GM12864 (cell line): Measurements from ENCODE around the gene NCMAP.

ENCODE experiments used
- DNase-seq: peaks from one replicate; pipeline ENCODE4 v3.0.0-alpha.2; 2011; ENCODE audit warnings: low read depth
- H3K4me3 ChIP-seq: 2 replicates; pipeline ENCODE4 v1.5.1; 2011; ENCODE audit warnings: mild to moderate bottlenecking, low read depth, low read length, control low read depth
- CTCF ChIP-seq: IDR thresholded peaks from 2 replicates; pipeline ENCODE4 v1.5.1; 2011; ENCODE audit warnings: low read depth, mild to moderate bottlenecking, moderate library complexity, low read length, control low read depth, inconsistent platforms; ENCODE audit errors: missing control alignments

The NCMAP gene

GRCh38 chr1:24620678-24621077 lies 64.8 kb downstream of the NCMAP start:
- no peak for DNase-seq
- no peak overlapping the region for H3K4me3 ChIP-seq
- no peak for TF ChIP-seq CTCF

- no peak overlapping the region for H3K4me3 ChIP-seq
- no peak for TF ChIP-seq CTCF
- DNase-seq, result no peak
These were observed 65.2 kb downstream of the NCMAP start for GRCh38 chr1:24621121-24621520.

GRCh38 chr1:24622218-24622617 lies 66.3 kb downstream of the NCMAP start:
- TF ChIP-seq CTCF, result no peak
- no peak for DNase-seq
- H3K4me3 ChIP-seq, result no peak overlapping the region

DNA sequence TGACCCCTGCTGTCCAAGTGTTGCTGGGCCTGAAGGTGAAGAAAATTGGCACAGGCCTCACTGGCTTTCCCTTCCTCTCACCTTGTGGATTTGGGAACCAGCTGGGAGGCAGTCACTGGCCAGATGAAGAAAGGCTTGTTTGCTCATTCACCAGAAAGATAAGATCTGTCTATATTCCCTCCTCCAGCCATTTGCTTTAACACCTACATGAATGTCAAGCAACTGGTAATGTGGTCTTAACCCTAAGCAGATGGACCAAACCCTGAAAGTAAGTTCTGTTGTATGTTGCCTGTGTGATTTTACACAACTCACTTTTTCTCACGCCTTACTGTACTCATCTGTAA lies 76.9 kb downstream of the NCMAP start:
- no peak for DNase-seq
- no peak for TF ChIP-seq CTCF
- H3K4me3 ChIP-seq, result no peak overlapping the region

DNA sequence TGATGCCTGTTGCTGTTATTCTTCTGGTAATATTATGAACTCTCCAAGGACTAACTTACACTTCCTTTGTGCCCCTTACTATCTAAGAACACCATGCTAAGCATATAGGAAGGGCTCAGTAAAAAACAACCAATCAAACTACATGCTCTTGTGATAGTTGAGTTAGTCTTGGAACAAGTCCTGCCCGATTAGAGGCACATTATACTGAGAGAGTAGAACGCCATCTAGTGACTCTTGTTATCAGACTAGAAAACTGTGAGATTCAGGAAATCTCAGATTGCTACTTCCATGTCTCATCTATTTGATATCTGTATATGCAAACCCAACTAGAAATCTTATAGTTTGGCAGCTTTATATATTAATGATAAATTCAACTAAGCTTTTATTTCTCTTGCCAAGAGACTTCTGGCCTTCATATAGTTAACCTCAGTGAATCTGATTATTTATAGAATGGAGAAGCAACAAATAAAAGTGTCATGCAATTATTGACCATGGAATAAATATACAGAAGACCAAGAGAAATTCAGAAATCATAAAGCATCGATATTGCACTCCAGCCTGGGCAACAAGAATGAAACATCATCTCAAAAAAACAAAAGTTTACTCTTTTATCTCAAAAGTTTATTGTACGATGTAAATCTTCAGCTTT lies 79.4 kb downstream of the NCMAP start:
- no peak overlapping the region for H3K4me3 ChIP-seq
- DNase-seq, result no peak
- peak; percentile 54 for TF ChIP-seq CTCF

DNA sequence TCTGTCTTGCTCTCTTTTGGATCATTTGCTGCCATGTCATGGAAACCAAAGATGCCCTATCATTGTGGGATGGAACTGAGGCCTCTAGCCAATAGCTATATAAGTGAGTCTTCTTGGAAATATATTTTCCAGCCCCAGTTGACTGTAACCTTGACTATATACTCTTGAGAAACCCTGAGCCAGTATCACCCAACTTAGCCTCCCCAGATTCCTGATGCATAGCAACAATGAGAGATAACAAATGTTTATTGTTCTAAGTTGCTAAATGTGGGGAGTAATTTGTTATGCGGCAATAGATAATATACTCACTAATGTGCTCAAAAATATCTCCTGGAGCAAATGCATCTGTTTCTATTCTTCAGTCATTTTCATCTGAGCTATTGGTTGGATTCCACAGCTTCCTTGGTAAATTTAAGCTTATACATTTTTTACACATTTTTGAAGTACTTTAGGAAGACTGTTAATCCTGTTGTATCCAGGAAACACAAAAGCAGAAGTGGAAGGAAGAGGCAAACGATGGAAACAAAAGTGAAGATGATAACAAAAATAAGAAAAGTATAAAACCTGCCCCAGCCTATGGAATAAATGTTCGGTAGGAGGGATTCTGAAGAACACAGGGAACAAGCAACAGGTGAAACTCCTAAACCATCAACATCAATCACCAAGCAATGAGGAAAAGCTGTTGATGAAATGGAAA lies 80.9 kb downstream of the NCMAP start:
- no peak for TF ChIP-seq CTCF
- no peak overlapping the region for H3K4me3 ChIP-seq
- no peak for DNase-seq

DNA sequence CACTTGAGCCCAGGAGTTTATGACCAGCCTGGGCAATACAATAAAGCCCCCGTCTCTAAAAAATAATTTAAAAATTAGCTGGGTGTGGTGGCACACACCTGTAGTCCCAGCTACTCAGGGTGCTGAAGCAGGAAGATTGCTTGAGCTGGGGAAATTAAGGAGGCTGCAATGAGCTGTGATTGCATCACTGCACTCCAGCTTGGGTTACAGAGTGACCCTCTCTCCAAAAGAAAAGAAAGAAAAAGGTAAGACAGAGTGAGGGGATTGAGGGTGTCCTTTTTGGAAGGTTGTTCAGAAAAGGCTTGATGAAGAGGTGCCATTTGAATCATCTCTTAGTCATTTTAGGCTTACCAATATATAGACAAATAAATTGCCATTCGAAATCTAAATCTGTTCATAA lies 83.2 kb downstream of the NCMAP start:
- H3K4me3 ChIP-seq, result no peak overlapping the region
- no peak for DNase-seq
- TF ChIP-seq CTCF, result no peak
